ENCODE results near the gene PODXL2.

Gene PODXL2

DNA sequence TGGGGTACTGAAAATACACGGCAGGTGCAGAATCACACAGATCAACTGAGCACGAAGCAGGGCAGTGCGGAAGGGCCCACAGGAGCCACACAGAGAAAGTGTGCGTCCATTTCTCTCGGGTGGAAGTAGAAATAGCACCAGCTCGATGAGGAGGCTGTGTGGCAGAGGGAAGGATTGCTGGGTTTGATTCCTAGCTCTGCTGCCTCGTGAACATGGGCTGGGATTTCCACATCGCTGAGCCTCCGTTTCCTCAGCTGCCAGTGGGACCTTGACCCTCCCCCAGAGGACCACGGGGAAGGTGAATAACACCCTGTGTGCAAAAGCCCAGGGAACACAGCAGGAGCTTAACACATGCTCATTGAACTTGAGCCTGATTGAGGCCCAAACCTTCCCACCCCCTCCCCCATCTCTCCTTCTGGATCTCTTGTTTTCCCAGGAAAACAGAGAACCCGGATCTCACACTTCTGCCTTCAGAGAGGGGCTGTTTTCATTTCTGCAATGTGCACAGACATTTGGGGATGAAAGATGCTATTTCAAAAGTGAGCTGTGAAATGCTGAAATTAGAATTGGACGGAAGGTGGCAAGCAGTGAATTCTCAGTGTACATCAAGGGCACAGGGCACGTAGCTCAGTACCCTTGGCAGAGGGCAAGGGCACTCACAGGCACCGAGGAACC is 82.2 kb downstream of the PODXL2 start:
- DNase-seq, result no peak

GRCh38 chr3:127711896-127712295 is 82.9 kb downstream of the PODXL2 start:
- no peak for DNase-seq

DNA sequence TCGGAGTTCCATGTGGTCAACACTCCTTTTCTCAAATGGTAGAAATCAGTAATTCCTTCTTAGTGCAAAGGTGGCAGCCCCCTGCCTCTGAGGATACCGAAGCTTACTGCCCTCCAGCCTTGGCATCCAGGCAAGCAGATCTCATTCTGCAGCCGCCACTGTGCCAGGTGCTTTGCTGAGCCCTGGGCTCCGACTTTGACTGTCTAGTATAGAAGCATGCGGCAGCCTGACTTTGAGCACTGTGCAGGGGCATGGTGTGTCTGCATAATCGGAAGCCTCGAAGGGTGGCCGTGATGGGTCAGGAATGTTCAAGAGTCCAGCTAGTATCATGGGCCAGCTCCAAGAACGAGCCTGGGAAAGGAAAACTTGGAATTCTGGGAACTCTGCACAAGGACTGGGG is 83.5 kb downstream of the PODXL2 start:
- no peak for DNase-seq

DNA sequence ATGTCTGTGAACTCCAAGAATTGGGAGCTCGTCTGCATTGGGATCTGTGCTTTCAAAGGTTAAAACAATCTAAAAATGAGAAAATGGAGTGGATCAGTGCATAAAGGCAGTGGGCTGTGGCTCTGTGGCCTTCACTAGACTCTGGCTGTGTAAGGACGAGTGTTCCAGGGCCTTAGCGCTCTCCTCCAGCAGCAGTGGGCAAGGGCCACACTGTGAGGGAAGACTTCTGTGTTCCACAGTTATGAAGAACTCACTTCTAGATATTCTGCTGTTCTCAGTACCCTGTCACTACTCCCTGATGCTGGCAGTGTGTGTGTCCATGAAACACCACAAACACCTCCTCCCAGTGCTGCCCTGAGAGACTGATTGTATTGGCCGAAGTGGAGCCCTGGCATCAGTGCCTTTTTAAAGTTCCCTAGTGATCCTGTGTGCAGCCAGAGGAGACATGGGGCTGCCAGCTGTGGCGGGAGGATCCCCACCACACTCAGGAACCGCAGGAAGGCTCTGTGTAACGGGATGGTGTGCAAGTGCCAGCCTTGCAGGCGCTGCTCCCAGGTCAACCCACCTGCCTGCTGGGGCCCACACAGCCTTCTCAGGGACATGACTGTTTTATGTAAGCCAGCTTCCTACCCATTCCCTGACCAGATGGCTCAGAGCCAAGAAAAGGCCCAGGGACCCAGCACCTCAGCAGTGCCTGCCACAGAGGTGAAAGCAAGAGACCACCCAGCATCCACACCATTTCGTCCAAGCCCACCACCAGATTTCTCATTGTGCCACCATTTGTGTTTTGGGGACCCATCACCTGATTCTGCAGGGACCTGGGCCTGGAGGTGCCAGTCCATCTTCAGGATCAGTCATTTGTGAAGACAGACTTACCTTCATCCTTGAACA is 84.1 kb downstream of the PODXL2 start:
- no peak for DNase-seq

GRCh38 chr3:127714125-127714571 is 85.2 kb downstream of the PODXL2 start:
- DNase-seq, result no peak

DNA sequence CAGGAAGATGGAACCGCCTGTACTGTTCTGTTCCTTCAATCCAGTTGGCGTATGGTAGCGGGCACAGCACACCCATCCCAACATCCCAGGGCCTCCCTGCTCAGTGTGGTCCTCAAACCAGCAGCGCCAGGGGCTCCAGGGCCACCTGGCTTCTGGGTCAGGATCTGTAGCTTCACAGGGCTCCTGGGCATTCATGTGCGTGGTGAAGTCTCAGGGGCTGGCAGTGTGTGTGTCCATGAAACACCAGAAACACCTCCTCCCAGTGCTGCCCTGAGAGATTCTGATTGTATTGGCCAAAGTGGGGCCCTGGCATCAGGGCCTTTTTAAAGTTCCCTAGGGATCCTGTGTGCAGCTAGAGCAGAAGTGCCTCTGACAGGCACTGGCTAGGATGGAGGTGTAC is 85.9 kb downstream of the PODXL2 start:
- no peak for DNase-seq

GRCh38 chr3:127715532-127715931 is 86.5 kb downstream of the PODXL2 start:
- no peak for DNase-seq

- DNase-seq, result no peak
Observed at GRCh38 chr3:127716384-127716783, 87.4 kb downstream of the PODXL2 start.

DNA sequence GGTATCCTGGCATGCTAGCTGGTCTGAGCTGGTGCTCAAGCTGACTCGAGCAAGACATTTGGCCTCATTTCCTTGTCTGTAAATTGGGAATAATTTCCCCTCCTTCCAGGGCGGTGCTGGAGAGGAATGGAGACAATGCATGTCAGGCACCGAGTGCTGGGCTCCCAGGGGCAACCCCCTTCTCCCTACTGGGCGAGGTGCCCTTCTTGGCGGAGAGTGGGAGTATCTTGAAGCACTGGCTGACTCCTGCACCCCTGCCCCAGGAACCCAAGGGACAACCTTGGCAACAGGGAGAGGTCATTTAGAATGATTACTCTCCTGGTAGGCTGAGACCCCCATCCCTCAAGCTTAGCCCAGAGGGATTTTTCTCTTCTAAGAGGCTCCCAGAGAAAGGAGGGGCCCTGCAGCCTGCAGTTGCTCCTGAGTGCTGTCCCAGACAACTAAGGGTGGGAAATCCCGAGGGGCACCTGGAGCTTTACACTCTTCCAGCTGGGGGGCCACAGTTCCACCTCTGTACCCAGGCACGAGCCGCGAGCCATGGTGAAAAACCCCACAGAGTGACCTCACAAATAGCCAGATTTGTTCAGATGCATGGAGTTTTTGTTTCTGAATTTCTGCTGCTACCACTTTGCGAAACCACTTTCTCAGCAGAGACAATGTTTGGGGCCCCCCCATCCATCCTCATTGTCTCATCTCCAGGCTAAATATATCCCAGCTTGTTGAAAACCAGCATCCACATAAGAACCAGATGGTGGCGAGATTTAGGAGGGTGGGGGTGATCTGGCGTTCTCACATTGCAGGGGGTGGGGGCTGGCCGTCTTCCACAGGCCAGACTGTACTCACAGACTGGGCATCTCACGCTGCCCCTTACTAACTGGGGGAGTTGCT is 88.6 kb downstream of the PODXL2 start:
- DNase-seq, result no peak

- DNase-seq, result no peak
Observed at GRCh38 chr3:127718245-127718915, 89.4 kb downstream of the PODXL2 start.

DNA sequence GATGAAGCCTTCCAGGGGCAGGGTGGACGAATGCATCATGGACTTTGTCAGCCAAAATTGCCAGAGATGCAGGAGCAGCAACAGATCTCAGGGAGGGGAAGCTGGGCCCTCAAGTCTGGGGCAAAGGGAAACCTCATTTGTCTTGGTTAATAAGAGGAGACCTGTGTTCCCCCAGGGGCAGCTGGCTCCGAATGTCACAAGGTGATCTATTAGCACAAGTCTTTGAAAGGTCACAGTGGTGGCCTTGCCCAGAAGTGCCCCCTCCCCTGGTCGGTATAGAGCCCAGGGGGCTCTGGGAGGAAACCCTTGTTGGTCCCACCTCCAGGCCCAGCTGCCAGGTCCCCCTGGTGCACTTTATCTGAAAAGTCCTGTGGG is 89.9 kb downstream of the PODXL2 start:
- no peak for DNase-seq

- no peak for DNase-seq
Observed at GRCh38 chr3:127719369-127719768, 90.4 kb downstream of the PODXL2 start.

- no peak for DNase-seq
Observed at GRCh38 chr3:127720161-127720823, 91.3 kb downstream of the PODXL2 start.

- DNase-seq, result no peak
Observed at GRCh38 chr3:127720985-127721935, 92.3 kb downstream of the PODXL2 start.

DNA sequence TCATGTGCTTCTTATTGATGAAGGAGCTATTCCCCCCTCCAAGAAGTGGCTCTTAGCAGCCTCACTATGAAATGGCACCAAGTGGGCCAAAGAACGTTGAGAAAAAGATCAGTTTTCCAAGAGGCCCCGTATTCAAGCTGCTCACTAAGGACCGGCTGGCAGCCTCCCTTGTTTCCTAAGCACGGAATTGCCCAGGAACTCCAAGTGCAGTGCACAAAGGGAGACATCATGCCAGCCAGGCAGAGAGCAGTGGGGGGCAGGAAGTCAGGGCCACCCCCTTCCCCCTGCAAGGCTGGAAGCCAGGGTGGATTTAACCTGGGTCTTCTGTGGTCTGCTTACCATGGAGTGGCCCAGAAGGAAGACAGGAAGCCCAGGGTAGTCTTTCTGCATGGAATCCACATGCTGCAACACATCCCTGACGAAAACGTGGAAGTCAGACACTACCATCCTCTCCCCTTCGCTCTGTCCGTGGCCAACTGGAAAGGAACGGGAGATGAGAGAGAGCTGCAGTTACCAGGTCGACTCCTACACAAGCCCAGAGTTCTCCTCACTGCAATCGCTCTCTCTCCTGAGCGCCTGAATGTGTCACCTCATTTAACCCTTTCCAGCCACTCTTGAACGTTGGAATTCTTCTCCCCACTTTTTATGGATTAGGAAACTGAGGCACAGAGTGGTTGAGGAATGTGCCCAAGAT is 93.3 kb downstream of the PODXL2 start:
- no peak for DNase-seq
